NCI-H2196 treated with DMSO at 0.1 percent for 48 hours (cell line): Measurements from ENCODE around the gene ANHX.
"Not testable (repeated sequence)": the region's sequence is repeated elsewhere in the genome, so short reads cannot be mapped to it uniquely, and the experiment has no call there.

Experiments used
- DNase-seq: peaks from one replicate; lab custom pipeline; 2025; ENCODE audit not compliant: unreplicated experiment; lab: John Stamatoyannopoulos, UW

The ANHX gene

GRCh38 chr12:133235401-133236112 lies at the start of gene ANHX:
Gene ANHX, minus strand, starts transcription at chr12:133235877. Its CDS starts 1,521 bp downstream, at chr12:133234356.
- DNase-seq, result no peak

GRCh38 chr12:133264668-133265067 lies 29.0 kb upstream of the ANHX start:
- DNase-seq, result not testable (repeated sequence)

DNA sequence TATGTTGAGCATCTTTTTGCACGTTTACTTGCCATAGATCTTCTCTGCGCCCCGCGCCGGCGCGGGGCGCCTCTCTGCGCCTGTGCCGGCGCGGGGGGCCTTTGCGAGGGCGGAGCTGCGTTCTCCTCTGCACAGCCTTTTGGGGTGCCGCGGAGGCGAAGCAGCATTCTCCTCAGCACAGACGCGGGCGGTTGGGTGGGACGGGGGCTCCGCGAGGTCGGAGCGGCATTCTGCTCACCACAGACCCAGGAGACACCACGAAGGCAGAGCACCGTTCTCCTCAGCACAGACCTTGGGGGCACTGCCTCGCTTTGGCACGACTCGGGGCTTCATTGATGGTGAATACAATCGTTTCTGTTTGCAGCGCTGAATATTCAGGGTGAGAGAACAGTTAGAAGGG lies 28.5 kb upstream of the ANHX start:
- DNase-seq, result no peak

DNA sequence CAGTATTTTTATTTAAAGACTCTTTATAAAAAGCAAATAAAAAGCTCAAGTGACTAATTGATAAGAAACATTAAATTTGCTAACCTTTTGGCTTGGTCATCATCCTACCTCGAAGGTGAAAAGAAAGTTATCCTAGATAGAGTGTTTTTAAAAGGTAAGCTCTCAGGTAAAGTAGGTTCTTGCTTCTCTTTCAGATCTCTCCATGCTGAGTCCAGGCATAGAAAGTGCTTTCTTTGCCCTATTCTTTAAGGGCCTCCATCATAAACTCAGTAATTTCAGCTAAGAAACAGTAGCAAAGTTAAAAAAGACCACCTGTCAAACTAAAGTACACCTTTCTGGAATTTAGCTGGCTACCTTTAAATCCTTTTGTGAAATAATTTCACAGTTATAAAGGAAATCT lies 20.6 kb upstream of the ANHX start:
- DNase-seq, result no peak

DNA sequence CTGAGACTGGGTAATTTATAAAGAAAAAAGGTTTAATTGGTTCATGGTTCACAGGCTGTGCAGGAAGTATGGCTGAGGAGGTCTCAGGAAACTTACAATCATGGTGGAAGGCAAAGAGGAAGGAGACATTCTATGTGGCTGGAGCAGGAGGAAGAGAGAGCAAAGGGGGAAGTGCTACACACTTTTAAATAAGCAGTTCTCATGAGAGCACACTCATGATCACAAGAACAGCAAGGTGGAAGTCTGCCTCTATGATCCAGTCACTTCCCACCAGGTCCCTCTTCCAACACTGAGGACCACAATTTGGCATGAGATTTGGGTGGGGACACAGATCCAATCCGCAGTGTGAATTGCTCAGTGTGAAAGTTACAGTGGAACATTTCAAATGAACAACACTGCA lies 20.2 kb upstream of the ANHX start:
- DNase-seq, result not testable (repeated sequence)

DNA sequence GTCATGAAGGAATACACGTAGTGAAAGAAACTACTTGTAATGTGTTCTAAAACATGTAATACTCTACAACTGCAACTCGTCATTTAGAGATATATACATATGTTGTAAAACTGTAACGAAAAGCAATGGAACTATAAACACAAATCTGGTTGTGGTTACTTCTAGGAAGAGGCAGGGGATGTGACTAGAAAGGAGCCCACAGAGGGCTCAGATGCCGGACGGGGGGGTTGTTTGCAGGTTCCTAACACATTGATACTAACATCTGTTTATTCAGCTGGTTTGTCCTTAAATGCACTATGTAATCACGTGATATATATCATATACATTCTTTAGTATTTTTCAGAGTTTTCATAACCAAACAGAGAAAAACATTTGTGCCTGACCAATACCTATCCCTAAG lies 16.1 kb upstream of the ANHX start:
- no peak for DNase-seq

DNA sequence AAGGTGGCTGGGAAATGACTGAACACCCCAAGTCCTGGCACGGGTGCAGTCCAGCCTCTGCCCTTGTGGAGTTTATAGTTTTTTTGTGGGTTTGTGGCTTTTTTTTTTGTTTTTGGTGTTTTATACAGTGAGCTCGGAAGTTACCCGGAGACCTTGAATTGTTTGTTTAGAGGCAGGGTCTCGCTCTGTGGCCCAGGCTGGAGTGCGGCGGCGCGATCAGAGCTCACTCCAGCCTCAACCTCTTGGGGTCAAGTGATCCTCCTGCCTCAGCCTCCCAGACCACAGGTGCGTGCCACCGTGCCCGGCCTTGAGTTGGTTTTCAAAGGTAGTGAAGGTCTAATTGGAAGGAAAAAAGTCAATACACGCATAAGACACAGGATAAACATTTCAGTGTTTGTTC lies 879 bp upstream of the ANHX start:
- DNase-seq, result no peak

GRCh38 chr12:133236144-133236543 lies 467 bp upstream of the ANHX start:
- no peak for DNase-seq

- no peak for DNase-seq
Measured at GRCh38 chr12:133234971-133235370, 706 bp downstream of the ANHX start.

DNA sequence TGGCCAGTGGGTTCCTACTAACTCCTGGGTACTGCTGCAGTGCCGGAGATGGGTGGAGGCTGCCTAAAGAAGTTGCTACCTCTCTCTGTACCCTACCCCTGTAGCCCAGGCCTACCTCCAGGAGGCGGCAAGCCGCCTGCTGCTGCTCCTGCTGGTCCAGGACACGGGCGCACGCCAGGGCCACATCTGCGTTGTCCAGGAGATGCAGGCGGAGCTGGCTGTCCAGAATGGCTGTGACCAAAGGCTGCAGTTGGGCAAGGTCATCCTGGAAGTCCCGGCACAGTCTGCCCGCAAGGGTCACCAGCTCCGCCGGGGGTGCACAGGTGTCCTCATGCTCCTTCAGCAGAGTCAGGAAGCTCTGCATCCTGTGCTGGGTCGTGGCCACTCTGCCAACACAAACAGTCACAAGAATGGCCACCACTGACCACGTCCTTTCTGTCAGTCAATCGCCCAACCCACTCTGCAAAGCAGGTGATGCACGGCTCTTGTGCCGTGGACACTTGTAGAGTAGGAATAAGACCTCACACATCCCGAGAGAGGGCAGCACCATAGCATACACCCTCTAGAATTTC lies 1.6 kb downstream of the ANHX start:
- no peak for DNase-seq

DNA sequence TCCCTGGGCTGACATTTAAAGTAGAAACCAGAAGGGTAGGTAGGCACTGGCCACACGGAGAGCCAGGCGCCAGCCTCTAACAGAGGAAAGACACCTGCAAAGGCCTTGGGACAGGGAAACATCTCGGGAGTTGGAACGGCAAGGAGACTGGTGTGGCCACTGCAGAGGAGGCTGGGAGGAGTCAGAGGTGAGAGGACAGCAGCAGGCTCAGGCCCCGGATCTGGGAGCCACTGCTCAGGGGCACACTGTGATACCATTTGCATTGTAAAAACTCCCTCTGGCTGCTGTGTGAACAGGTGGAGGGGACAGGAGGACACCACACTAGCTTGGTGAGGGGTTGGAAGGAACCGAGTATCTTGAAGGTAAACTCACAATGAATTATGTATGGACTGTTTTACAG lies 2.7 kb downstream of the ANHX start:
- DNase-seq, result no peak

- DNase-seq, result no peak
Measured at GRCh38 chr12:133231001-133231400, 4.7 kb downstream of the ANHX start.

DNA sequence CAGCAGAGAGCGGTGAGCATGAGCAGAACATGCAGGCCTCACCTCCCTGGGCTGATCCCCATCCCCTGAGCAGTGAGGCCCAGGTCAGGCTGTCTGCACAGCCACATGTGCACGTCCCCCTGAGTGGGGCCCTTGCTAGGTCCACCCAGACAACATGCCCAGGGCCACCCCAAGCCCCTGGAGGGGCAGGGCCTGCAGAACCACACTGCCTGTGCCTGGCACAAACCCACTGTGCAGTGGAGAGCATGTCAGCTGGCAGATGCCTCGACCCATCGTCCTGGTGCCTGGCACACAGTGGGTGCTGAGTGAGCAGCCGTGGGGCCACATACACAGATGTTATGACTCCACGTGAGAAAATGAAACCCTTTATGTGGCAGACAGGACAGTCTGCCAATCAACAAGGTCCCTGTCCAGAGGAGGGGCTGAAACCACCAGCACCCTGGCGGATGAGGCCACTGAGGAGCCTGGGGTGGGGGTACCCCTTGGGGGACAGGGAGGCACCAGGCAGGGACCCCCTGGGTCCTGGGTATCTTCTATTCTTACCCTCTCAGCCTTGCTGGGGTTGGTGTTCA lies 8.3 kb downstream of the ANHX start:
- DNase-seq, result no peak

- no peak for DNase-seq
Measured at GRCh38 chr12:133226690-133227089, 9.0 kb downstream of the ANHX start.

DNA sequence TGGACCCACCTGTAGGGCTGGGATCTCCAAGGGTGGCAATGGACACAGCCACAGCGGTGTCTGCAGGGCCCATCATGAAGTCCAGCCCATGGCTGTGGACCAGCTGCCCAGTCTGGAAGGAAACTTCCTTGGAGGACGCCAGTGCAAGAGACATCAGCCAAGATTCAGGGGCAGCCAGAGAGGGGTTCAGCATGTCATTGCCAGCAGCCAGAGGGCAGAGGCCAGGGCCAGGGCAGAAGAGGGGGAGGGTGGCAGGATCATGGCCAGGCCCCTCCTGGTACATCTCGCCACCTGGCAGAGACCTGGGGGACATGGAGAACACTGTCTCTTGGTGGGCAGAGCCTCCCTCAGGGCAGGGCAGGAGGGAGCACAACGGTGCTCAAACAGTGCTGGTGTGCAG lies 10.2 kb downstream of the ANHX start:
- no peak for DNase-seq

- no peak for DNase-seq
Measured at GRCh38 chr12:133222211-133222610, 13.5 kb downstream of the ANHX start.

- no peak for DNase-seq
Measured at GRCh38 chr12:133221241-133221640, 14.4 kb downstream of the ANHX start.

DNA sequence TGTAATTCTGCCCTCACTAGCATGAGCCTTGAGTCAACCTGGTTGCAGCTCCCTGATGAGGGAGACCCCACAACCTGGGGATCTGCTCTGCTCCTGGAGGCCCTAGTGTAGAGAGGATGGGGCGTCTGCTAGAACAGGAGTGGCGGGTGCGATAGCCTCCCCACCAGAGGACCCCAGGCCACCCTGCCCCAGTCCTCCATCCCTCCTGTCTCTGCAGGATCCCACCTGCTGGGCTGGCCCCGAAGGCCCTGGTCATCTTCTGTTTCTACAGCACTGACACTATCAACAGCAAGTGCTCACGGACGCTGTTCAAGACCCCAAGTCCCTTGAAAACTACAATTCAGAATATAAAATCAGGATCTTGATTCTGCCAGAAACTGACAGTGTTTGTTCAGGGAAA lies 15.2 kb downstream of the ANHX start:
- DNase-seq, result no peak

- DNase-seq, result no peak
Measured at GRCh38 chr12:133217219-133217618, 18.5 kb downstream of the ANHX start.

DNA sequence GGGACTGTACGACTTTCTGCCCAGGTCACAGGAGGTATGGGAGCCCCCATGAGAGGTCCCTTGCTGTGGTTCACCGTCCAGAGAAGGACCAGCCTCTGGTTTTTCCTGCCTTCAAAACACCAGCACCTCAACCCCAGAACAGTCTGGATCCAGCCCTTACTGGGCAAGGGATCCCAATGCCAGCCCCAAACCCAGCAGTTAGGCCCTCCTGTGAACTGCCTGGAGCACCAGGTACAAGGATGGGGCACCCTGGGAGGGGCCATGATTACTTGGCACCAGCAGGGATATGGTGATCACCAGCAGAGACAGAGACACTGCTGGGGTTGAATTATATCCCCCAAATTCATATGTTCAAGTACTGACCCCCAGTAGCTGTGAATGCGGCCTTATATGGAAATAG lies 20.0 kb downstream of the ANHX start:
- no peak for DNase-seq

- DNase-seq, result no peak
Measured at GRCh38 chr12:133206390-133206789, 29.3 kb downstream of the ANHX start.

DNA sequence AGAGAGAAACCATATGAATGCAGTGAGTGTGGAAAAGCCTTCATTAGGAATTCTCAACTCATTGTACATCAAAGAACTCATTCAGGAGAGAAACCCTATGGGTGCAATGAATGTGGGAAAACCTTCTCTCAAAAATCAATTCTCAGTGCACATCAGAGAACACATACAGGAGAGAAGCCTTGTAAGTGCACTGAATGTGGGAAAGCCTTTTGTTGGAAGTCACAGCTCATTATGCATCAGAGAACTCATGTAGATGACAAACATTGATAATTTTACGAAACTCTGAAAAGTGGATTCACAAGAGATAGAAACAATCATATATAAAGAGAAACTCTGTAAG lies 31.4 kb downstream of the ANHX start:
- no peak for DNase-seq
